ENCODE results near the gene CEMIP.

CEMIP gene

DNA sequence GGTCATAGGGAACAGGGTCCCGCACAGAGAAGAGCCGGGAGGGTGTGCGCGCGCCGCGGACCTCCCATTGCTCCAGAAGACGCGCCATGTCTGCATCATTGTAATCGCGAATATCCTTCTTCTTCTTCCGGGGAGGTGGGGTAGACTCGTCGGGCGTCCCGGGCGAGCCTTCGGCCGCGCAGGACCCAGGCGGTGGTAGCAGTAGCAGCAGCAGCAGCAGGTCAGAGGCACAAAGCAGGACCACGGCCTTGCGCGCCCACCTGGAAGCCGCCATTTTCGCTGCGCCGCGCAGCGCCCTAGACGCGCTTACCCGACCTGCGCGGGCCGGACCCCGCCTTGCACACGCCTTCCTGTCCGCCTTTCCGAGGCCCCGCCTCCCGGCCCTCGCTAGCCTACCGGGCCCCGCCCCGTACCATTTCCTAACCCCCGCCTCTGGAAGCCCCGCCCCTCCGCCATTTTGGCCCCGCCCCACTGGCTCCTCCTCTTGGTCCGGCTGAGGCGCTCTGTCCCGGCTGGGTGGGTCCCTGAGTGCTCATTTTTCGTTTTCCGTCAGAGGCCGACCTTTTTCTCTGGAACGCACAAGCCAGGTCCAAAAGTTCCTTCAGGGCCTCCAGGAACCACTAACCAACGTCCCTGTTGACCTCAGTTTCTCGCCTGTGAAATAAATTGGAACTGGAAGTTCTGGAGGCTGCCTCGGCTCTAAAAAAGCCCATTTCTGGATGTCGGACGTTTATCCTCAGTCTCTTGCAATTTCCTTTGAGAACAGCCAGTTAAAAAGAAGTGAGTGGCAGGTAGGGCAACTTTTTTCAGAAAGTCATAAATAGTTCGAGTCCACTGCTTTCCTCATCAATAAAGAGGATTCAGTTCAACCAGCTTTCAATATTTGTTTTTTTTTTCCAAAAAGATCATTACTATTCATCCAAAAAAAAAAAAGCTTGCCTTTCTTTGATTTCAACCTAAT is 210.6 kb downstream of the CEMIP start, which contains the start of gene MESD (continued):
- TF ChIP-seq ZNF530 (tag by site-specific recombination; IDR thresholded peaks at IDR 0.05; ENCODE audit: low read depth) (no peak), GLIS2 (tag by site-specific recombination; IDR thresholded peaks at IDR 0.05) (peak; percentile 66; the same call in 1 of the 2 replicates), ZNF324 (tag by site-specific recombination; IDR thresholded peaks at IDR 0.05) (peak; percentile 86), OVOL3 (tag by site-specific recombination; IDR thresholded peaks at IDR 0.05) (peak; percentile 71), ZFP69B (tag by site-specific recombination; IDR thresholded peaks at IDR 0.05) (peak; percentile 89), SP7 (tag by site-specific recombination; IDR thresholded peaks at IDR 0.05) (peak; percentile 71; the same call in 1 of the 2 replicates), ZNF266 (tag by site-specific recombination; IDR thresholded peaks at IDR 0.05; ENCODE audit: low read depth) (no peak), ZNF211 (tag by site-specific recombination; IDR thresholded peaks at IDR 0.05; ENCODE audit: low read depth) (no peak), ZNF24 (tag by site-specific recombination; IDR thresholded peaks at IDR 0.05) (0 out of 2 replicates have a peak, but pooled peaks have one; percentile 49), KLF7 (tag by site-specific recombination; IDR thresholded peaks at IDR 0.05; ENCODE audit: borderline replicate concordance) (no peak; the same call in 1 of the 2 replicates), ZEB2 (tag by site-specific recombination; IDR thresholded peaks at IDR 0.05) (peak; percentile 60; the same call in 1 of the 2 replicates), HOXD13 (CRISPR knock-in tag; IDR thresholded peaks at IDR 0.05; ENCODE audit: borderline replicate concordance) (0 out of 2 replicates have a peak, but pooled peaks have one; percentile 21), KLF16 (tag by site-specific recombination; IDR thresholded peaks at IDR 0.05) (peak; percentile 52), MEIS1 (CRISPR knock-in tag; IDR thresholded peaks at IDR 0.05; ENCODE audit: borderline replicate concordance) (no peak), GFI1B (tag by site-specific recombination; IDR thresholded peaks at IDR 0.05) (no peak), ZNF600 (tag by site-specific recombination; IDR thresholded peaks at IDR 0.05) (peak; percentile 49), KLF1 (tag by site-specific recombination; IDR thresholded peaks at IDR 0.05) (peak; percentile 69; the same call in 1 of the 2 replicates), TCF7L2 (IDR thresholded peaks at IDR 0.05; ENCODE audit: borderline replicate concordance, low read depth, low read length) (peak; percentile 91)
- TF ChIP-seq, protein P1, sequence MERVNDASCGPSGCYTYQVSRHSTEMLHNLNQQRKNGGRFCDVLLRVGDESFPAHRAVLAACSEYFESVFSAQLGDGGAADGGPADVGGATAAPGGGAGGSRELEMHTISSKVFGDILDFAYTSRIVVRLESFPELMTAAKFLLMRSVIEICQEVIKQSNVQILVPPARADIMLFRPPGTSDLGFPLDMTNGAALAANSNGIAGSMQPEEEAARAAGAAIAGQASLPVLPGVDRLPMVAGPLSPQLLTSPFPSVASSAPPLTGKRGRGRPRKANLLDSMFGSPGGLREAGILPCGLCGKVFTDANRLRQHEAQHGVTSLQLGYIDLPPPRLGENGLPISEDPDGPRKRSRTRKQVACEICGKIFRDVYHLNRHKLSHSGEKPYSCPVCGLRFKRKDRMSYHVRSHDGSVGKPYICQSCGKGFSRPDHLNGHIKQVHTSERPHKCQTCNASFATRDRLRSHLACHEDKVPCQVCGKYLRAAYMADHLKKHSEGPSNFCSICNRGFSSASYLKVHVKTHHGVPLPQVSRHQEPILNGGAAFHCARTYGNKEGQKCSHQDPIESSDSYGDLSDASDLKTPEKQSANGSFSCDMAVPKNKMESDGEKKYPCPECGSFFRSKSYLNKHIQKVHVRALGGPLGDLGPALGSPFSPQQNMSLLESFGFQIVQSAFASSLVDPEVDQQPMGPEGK (tag by site-specific recombination; IDR thresholded peaks at IDR 0.05) = peak; percentile 46; the same call in 1 of the 2 replicates
- TF ChIP-seq, protein P2, sequence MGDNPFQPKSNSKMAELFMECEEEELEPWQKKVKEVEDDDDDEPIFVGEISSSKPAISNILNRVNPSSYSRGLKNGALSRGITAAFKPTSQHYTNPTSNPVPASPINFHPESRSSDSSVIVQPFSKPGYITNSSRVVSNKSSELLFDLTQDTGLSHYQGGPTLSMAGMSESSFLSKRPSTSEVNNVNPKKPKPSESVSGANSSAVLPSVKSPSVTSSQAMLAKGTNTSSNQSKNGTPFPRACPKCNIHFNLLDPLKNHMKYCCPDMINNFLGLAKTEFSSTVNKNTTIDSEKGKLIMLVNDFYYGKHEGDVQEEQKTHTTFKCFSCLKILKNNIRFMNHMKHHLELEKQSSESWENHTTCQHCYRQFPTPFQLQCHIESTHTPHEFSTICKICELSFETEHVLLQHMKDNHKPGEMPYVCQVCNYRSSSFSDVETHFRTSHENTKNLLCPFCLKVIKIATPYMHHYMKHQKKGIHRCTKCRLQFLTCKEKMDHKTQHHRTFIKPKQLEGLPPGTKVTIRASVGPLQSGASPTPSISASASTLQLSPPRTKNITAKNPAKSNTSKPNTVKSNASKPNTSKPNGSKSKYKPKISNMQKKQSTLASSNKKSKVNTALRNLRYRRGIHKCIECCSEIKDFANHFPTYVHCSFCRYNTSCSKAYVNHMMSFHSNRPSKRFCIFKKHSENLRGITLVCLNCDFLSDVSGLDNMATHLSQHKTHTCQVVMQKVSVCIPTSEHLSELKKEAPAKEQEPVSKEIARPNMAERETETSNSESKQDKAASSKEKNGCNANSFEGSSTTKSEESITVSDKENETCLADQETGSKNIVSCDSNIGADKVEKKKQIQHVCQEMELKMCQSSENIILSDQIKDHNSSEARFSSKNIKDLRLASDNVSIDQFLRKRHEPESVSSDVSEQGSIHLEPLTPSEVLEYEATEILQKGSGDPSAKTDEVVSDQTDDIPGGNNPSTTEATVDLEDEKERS (tag by site-specific recombination; IDR thresholded peaks at IDR 0.05) = 0 out of 2 replicates have a peak, but pooled peaks have one; percentile 41
- TF ChIP-seq, protein P3, sequence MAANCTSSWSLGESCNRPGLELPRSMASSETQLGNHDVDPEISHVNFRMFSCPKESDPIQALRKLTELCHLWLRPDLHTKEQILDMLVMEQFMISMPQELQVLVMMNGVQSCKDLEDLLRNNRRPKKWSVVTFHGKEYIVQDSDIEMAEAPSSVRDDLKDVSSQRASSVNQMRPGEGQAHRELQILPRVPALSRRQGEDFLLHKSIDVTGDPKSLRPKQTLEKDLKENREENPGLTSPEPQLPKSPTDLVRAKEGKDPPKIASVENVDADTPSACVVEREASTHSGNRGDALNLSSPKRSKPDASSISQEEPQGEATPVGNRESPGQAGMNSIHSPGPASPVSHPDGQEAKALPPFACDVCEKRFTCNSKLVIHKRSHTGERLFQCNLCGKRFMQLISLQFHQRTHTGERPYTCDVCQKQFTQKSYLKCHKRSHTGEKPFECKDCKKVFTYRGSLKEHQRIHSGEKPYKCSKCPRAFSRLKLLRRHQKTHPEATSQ (tag by site-specific recombination; IDR thresholded peaks at IDR 0.05) = 0 out of 2 replicates have a peak, but pooled peaks have one; percentile 32
- TF ChIP-seq, protein P4, sequence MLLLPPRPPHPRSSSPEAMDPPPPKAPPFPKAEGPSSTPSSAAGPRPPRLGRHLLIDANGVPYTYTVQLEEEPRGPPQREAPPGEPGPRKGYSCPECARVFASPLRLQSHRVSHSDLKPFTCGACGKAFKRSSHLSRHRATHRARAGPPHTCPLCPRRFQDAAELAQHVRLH (tag by site-specific recombination; IDR thresholded peaks at IDR 0.05) = peak; percentile 34; the same call in 1 of the 2 replicates
- TF ChIP-seq, protein P5, sequence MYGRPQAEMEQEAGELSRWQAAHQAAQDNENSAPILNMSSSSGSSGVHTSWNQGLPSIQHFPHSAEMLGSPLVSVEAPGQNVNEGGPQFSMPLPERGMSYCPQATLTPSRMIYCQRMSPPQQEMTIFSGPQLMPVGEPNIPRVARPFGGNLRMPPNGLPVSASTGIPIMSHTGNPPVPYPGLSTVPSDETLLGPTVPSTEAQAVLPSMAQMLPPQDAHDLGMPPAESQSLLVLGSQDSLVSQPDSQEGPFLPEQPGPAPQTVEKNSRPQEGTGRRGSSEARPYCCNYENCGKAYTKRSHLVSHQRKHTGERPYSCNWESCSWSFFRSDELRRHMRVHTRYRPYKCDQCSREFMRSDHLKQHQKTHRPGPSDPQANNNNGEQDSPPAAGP (tag by site-specific recombination; IDR thresholded peaks at IDR 0.05) = peak; percentile 79
- TF ChIP-seq, protein P6, sequence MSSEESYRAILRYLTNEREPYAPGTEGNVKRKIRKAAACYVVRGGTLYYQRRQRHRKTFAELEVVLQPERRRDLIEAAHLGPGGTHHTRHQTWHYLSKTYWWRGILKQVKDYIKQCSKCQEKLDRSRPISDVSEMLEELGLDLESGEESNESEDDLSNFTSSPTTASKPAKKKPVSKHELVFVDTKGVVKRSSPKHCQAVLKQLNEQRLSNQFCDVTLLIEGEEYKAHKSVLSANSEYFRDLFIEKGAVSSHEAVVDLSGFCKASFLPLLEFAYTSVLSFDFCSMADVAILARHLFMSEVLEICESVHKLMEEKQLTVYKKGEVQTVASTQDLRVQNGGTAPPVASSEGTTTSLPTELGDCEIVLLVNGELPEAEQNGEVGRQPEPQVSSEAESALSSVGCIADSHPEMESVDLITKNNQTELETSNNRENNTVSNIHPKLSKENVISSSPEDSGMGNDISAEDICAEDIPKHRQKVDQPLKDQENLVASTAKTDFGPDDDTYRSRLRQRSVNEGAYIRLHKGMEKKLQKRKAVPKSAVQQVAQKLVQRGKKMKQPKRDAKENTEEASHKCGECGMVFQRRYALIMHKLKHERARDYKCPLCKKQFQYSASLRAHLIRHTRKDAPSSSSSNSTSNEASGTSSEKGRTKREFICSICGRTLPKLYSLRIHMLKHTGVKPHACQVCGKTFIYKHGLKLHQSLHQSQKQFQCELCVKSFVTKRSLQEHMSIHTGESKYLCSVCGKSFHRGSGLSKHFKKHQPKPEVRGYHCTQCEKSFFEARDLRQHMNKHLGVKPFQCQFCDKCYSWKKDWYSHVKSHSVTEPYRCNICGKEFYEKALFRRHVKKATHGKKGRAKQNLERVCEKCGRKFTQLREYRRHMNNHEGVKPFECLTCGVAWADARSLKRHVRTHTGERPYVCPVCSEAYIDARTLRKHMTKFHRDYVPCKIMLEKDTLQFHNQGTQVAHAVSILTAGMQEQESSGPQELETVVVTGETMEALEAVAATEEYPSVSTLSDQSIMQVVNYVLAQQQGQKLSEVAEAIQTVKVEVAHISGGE (tag by site-specific recombination; conservative IDR thresholded peaks at IDR 0.05; ENCODE audit: low read depth) = peak; percentile 95
- TF ChIP-seq, protein P7, sequence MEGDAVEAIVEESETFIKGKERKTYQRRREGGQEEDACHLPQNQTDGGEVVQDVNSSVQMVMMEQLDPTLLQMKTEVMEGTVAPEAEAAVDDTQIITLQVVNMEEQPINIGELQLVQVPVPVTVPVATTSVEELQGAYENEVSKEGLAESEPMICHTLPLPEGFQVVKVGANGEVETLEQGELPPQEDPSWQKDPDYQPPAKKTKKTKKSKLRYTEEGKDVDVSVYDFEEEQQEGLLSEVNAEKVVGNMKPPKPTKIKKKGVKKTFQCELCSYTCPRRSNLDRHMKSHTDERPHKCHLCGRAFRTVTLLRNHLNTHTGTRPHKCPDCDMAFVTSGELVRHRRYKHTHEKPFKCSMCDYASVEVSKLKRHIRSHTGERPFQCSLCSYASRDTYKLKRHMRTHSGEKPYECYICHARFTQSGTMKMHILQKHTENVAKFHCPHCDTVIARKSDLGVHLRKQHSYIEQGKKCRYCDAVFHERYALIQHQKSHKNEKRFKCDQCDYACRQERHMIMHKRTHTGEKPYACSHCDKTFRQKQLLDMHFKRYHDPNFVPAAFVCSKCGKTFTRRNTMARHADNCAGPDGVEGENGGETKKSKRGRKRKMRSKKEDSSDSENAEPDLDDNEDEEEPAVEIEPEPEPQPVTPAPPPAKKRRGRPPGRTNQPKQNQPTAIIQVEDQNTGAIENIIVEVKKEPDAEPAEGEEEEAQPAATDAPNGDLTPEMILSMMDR (tag by site-specific recombination; IDR thresholded peaks at IDR 0.05) = peak; percentile 42

Data from HEK293 (cell line).